SK-N-SH (cell line): Measurements from ENCODE around the gene MPZL1. TPM values are rescaled to one million over a fixed set of nuclear protein-coding genes. Genes with fewer than 3 reads are reported as not detected.

Experiments used
- CTCF ChIA-PET: fragments of 300-600, 350-600 bp; formaldehyde crosslinking; extraction: SDS; loops from one replicate; lab custom pipeline; 2021; lab: Yijun Ruan, JAX
- POLR2A ChIA-PET: fragments of 350-600 bp; sonication (Branson Sonifier 250); formaldehyde crosslinking; extraction: SDS; loops from one replicate; lab custom pipeline; 2020; ENCODE audit warnings: antibody characterized with exemption, inconsistent platforms; lab: Yijun Ruan, JAX
- DNase-seq: peaks from one replicate; pipeline ENCODE4 v3.0.0; 2012
- H2AFZ ChIP-seq: fragments of 200-600 bp; sonication (generic); 2 replicates; pipeline ENCODE4 v1.8.1; 2016; ENCODE audit warnings: antibody characterized with exemption, mild to moderate bottlenecking, low read depth
- H3F3A ChIP-seq: fragments of 200-600 bp; sonication (generic); replicated peaks from 2 replicates; pipeline ENCODE3; 2016; ENCODE audit warnings: antibody characterized with exemption, mild to moderate bottlenecking; ENCODE audit not compliant: insufficient read depth
- H3K27ac ChIP-seq, 2 experiments: fragments of 200-500 bp in 1 of 2; fragments of 200-600 bp in 1 of 2; sonication (Bioruptor generic) in 1 of 2; sonication (generic), shearing (Covaris generic) in 1 of 2; 2 replicates each; pipeline versions ENCODE4 v1.5.1 to v1.6.1; 2014 to 2016; ENCODE audit warnings: low read depth in 2 of 2, inconsistent platforms in 1 of 2, low read length in 1 of 2, mild to moderate bottlenecking in 1 of 2, mixed read lengths in 1 of 2
- H3K27me3 ChIP-seq: fragments of 200-600 bp; sonication (generic), shearing (Covaris generic); 2 replicates; pipeline ENCODE4 v1.6.1; 2016; ENCODE audit warnings: mixed run types; ENCODE audit not compliant: insufficient read depth
- H3K36me3 ChIP-seq, 2 experiments: fragments of 200-500 bp in 1 of 2; fragments of 200-600 bp in 1 of 2; sonication (Bioruptor generic) in 1 of 2; sonication (generic) in 1 of 2; replicated peaks in 1 of 2; 2 replicates each; pipeline versions ENCODE3 to v1.5.1; 2014 to 2016; ENCODE audit warnings: low read length in 1 of 2, mild to moderate bottlenecking in 1 of 2; ENCODE audit not compliant: insufficient read depth in 2 of 2, control insufficient read depth in 1 of 2
- H3K4me1 ChIP-seq, 2 experiments: fragments of 200-500 bp in 1 of 2; fragments of 200-600 bp in 1 of 2; sonication (Bioruptor generic) in 1 of 2; sonication (generic), shearing (Covaris generic) in 1 of 2; 2 replicates each; pipeline versions ENCODE4 v1.5.1 to v1.6.1; 2014 to 2016; ENCODE audit warnings: low read depth in 1 of 2, low read length in 1 of 2, mixed run types in 1 of 2; ENCODE audit not compliant: insufficient read depth in 2 of 2, control insufficient read depth in 1 of 2
- H3K4me2 ChIP-seq: fragments of 200-600 bp; sonication (generic), shearing (Covaris generic); 2 replicates; pipeline ENCODE4 v1.6.1; 2017; ENCODE audit warnings: mixed run types
- H3K4me3 ChIP-seq, 2 experiments: fragments of 200-500 bp in 1 of 2; fragments of 200-600 bp in 1 of 2; sonication (Bioruptor generic) in 1 of 2; sonication (generic), shearing (Covaris generic) in 1 of 2; 2 replicates each; pipeline versions ENCODE4 v1.5.1 to v1.8.1; 2014 to 2016; ENCODE audit warnings: low read depth in 2 of 2, inconsistent platforms in 1 of 2, low read length in 1 of 2, mild to moderate bottlenecking in 1 of 2, mixed read lengths in 1 of 2, moderate library complexity in 1 of 2
- H3K79me2 ChIP-seq: fragments of 200-600 bp; sonication (generic); 2 replicates; pipeline ENCODE4 v1.8.1; 2017; ENCODE audit warnings: mild to moderate bottlenecking; ENCODE audit not compliant: insufficient read depth
- H3K9ac ChIP-seq: fragments of 200-600 bp; sonication (generic); 2 replicates; pipeline ENCODE4 v1.6.1; 2017; ENCODE audit warnings: mixed run types
- H3K9me2 ChIP-seq: fragments of 200-600 bp; sonication (generic); 2 replicates; pipeline ENCODE4 v1.6.1; 2017; ENCODE audit warnings: mixed run types
- H3K9me3 ChIP-seq: fragments of 200-600 bp; sonication (generic); 2 replicates; pipeline ENCODE4 v1.6.1; 2017; ENCODE audit warnings: mixed run types, mild to moderate bottlenecking, moderate library complexity
- H4K20me1 ChIP-seq: fragments of 200-600 bp; sonication (generic); 2 replicates; pipeline ENCODE4 v1.6.1; 2017; ENCODE audit warnings: mild to moderate bottlenecking, mixed run types; ENCODE audit not compliant: insufficient read depth
- CHD2 ChIP-seq: fragments of 150-350 bp; IDR thresholded peaks from 2 replicates; pipeline ENCODE4 v1.6.1; 2018; ENCODE audit warnings: low read length; ENCODE audit not compliant: partially characterized antibody
- CTCF ChIP-seq: fragments of 200-600 bp; sonication (generic); IDR thresholded peaks from 2 replicates; pipeline ENCODE4 v1.6.1; 2017; ENCODE audit warnings: antibody characterized with exemption, mild to moderate bottlenecking, moderate library complexity
- ELF1 ChIP-seq: IDR thresholded peaks from 2 replicates; pipeline ENCODE4 v1.4.0; 2012
- EP300 ChIP-seq, 2 experiments: IDR thresholded peaks; 2 replicates each; pipeline versions ENCODE4 v1.4.0 to v1.6.1; 2012; ENCODE audit warnings: borderline replicate concordance in 1 of 2, low read depth in 1 of 2, low read length in 1 of 2
- EZH2phosphoT487 ChIP-seq: fragments of 200-600 bp; sonication (generic); IDR thresholded peaks from 2 replicates; pipeline ENCODE4 v1.6.1; 2017; ENCODE audit warnings: low read depth, mixed run types, mild to moderate bottlenecking, antibody characterized with exemption, moderate library complexity, borderline replicate concordance
- FOSL2 ChIP-seq: IDR thresholded peaks from 2 replicates; pipeline ENCODE4 v1.4.0; 2012; ENCODE audit warnings: low read depth, mild to moderate bottlenecking, moderate library complexity, borderline replicate concordance
- JUND ChIP-seq: IDR thresholded peaks from 2 replicates; pipeline ENCODE4 v1.4.0; 2012
- MEF2A ChIP-seq: IDR thresholded peaks from 2 replicates; pipeline ENCODE4 v1.4.0; 2012; ENCODE audit warnings: low read depth, borderline replicate concordance
- RCOR1 ChIP-seq: fragments of 150-350 bp; IDR thresholded peaks from 2 replicates; pipeline ENCODE4 v1.6.1; 2017; ENCODE audit warnings: antibody characterized with exemption, low read length
- RXRA ChIP-seq: IDR thresholded peaks from 2 replicates; pipeline ENCODE4 v1.4.0; 2012; ENCODE audit warnings: low read depth, mild to moderate bottlenecking, borderline replicate concordance
- SIN3A ChIP-seq: IDR thresholded peaks from 2 replicates; pipeline ENCODE4 v1.6.1; 2012; ENCODE audit warnings: low read depth, mild to moderate bottlenecking, low read length, moderate library complexity, borderline replicate concordance
- TAF1 ChIP-seq: IDR thresholded peaks from 2 replicates; pipeline ENCODE4 v1.6.1; 2012; ENCODE audit warnings: low read depth, mild to moderate bottlenecking, low read length, moderate library complexity, borderline replicate concordance
- USF2 ChIP-seq: fragments of 150-350 bp; IDR thresholded peaks from 2 replicates; pipeline ENCODE4 v1.6.1; 2017; ENCODE audit warnings: antibody characterized with exemption, low read length, low read depth, borderline replicate concordance
- YY1 ChIP-seq: IDR thresholded peaks from 2 replicates; pipeline ENCODE4 v1.4.0; 2012; ENCODE audit warnings: low read depth, mild to moderate bottlenecking
- ZBTB33 ChIP-seq: IDR thresholded peaks from 2 replicates; pipeline ENCODE4 v1.4.0; 2012; ENCODE audit warnings: low read depth, borderline replicate concordance
- WGBS: methylation state at CpG from one replicate; pipeline ENCODE4 v1.1.6; 2017; ENCODE audit warnings: low lambda C conversion rate; 5-methylcytosine and 5-hydroxymethylcytosine counted together
- polyA plus RNA-seq, 3 experiments: library from polyadenylated mRNA; depleted of rRNA; stranded (reverse); fragments of >200 nt; gene quantifications; 2 replicates each; pipeline ENCODE4 v1.2.3, GENCODE V29; 2012
- TF ChIP-seq, protein P1 (sequence below): IDR thresholded peaks from 2 replicates; pipeline ENCODE4 v1.4.0; 2012; ENCODE audit warnings: low read depth
- TF ChIP-seq, protein P2 (sequence below): IDR thresholded peaks from 2 replicates; pipeline ENCODE4 v1.6.1; 2012; ENCODE audit warnings: mild to moderate bottlenecking, low read depth, low read length, moderate library complexity
- TF ChIP-seq, protein P3 (sequence below): IDR thresholded peaks from 2 replicates; pipeline ENCODE4; 2012
- TF ChIP-seq, protein P4 (sequence below): IDR thresholded peaks from 2 replicates; pipeline ENCODE4 v1.4.0; 2012; ENCODE audit warnings: low read depth, borderline replicate concordance

Gene MPZL1
- polyA plus RNA-seq, 1 of the 3 experiments (the other 2 are of a cell fraction): 27.3 TPM

DNA sequence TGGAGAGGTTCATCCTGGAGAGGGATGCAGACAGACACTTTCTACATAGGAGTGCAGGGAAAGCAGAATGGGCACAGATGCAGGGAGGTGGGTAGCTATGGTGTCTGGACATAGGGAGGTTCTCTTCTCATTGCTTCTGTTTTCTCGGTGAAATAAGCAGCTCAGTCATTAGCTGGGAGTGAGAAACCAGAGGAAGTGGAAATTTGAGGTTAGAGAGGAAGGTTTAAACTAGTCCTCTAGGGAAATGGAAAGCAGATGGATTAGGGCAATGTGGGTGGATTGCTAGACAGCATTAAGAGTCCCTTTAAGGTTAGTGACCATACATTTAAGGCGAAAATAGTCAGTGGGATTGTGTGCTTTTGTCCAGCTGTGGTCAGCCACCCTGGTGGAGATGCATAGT is 39.6 kb downstream of the MPZL1 start (continued):
- TF ChIP-seq MEF2A: no peak
- TF ChIP-seq, protein P1, sequence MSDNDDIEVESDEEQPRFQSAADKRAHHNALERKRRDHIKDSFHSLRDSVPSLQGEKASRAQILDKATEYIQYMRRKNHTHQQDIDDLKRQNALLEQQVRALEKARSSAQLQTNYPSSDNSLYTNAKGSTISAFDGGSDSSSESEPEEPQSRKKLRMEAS: no peak

- Histone ChIP-seq H3K36me3 (peaks cover 11 to 16% of the 10 kb centered on the region in 2 experiments), H3K9me2 (no peaks in the 10 kb centered on the region), H3K79me2 (peaks cover 86% of the 10 kb centered on the region), H3K27me3 (no peaks in the 10 kb centered on the region), H2AFZ (no peak overlapping the region), H3K27ac (no peak overlapping the region), H3K4me3 (no peak overlapping the region), H3K9ac (no peak overlapping the region), H3K9me3 (no peaks in the 10 kb centered on the region), H3F3A (no peaks in the 10 kb centered on the region), H3K4me1 (peaks cover 0 to 2% of the 10 kb centered on the region in 2 experiments; a peak in 3 of 4 replicates), H3K4me2 (no peak overlapping the region), H4K20me1 (no peaks in the 10 kb centered on the region; the same call in none of the 2 replicates)
- CTCF ChIA-PET: interaction anchor here (1.0 kb wide), 2 partner anchors 84 to 320 kb away, joined by 3 to 5 read pairs; no protein-coding TSS in a partner anchor
- POLR2A ChIA-PET: no interaction called here
- WGBS: 95% methylated on average over 8 of the region's 8 CpGs
- DNase-seq: no peak
- TF ChIP-seq USF2 (no peak), JUND (no peak), CHD2 (no peak), FOSL2 (no peak), CTCF (no peak), ELF1 (no peak), ZBTB33 (no peak), SIN3A (no peak), YY1 (no peak), RXRA (no peak), RCOR1 (no peak), EP300 (IDR thresholded peaks at IDR 0.05; ENCODE audit: borderline replicate concordance in 1 of 2, low read depth in 1 of 2, low read length in 1 of 2) (no peak), TAF1 (no peak), EZH2phosphoT487 (no peak)
- TF ChIP-seq, protein P2, sequence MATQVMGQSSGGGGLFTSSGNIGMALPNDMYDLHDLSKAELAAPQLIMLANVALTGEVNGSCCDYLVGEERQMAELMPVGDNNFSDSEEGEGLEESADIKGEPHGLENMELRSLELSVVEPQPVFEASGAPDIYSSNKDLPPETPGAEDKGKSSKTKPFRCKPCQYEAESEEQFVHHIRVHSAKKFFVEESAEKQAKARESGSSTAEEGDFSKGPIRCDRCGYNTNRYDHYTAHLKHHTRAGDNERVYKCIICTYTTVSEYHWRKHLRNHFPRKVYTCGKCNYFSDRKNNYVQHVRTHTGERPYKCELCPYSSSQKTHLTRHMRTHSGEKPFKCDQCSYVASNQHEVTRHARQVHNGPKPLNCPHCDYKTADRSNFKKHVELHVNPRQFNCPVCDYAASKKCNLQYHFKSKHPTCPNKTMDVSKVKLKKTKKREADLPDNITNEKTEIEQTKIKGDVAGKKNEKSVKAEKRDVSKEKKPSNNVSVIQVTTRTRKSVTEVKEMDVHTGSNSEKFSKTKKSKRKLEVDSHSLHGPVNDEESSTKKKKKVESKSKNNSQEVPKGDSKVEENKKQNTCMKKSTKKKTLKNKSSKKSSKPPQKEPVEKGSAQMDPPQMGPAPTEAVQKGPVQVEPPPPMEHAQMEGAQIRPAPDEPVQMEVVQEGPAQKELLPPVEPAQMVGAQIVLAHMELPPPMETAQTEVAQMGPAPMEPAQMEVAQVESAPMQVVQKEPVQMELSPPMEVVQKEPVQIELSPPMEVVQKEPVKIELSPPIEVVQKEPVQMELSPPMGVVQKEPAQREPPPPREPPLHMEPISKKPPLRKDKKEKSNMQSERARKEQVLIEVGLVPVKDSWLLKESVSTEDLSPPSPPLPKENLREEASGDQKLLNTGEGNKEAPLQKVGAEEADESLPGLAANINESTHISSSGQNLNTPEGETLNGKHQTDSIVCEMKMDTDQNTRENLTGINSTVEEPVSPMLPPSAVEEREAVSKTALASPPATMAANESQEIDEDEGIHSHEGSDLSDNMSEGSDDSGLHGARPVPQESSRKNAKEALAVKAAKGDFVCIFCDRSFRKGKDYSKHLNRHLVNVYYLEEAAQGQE: no peak
- TF ChIP-seq, protein P1: no peak
- TF ChIP-seq, protein P3, sequence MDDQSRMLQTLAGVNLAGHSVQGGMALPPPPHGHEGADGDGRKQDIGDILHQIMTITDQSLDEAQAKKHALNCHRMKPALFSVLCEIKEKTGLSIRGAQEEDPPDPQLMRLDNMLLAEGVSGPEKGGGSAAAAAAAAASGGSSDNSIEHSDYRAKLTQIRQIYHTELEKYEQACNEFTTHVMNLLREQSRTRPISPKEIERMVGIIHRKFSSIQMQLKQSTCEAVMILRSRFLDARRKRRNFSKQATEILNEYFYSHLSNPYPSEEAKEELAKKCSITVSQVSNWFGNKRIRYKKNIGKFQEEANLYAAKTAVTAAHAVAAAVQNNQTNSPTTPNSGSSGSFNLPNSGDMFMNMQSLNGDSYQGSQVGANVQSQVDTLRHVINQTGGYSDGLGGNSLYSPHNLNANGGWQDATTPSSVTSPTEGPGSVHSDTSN: no peak
- TF ChIP-seq, protein P4, sequence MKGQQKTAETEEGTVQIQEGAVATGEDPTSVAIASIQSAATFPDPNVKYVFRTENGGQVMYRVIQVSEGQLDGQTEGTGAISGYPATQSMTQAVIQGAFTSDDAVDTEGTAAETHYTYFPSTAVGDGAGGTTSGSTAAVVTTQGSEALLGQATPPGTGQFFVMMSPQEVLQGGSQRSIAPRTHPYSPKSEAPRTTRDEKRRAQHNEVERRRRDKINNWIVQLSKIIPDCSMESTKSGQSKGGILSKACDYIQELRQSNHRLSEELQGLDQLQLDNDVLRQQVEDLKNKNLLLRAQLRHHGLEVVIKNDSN: no peak
Measured at GRCh38 chr1:167762061-167762746, 40.4 kb downstream of the MPZL1 start.
